Measurements from ENCODE around the gene ICOSLG.
"Not testable (repeated sequence)": the region's sequence is repeated elsewhere in the genome, so short reads cannot be mapped to it uniquely, and the experiment has no call there.

ICOSLG gene

DNA sequence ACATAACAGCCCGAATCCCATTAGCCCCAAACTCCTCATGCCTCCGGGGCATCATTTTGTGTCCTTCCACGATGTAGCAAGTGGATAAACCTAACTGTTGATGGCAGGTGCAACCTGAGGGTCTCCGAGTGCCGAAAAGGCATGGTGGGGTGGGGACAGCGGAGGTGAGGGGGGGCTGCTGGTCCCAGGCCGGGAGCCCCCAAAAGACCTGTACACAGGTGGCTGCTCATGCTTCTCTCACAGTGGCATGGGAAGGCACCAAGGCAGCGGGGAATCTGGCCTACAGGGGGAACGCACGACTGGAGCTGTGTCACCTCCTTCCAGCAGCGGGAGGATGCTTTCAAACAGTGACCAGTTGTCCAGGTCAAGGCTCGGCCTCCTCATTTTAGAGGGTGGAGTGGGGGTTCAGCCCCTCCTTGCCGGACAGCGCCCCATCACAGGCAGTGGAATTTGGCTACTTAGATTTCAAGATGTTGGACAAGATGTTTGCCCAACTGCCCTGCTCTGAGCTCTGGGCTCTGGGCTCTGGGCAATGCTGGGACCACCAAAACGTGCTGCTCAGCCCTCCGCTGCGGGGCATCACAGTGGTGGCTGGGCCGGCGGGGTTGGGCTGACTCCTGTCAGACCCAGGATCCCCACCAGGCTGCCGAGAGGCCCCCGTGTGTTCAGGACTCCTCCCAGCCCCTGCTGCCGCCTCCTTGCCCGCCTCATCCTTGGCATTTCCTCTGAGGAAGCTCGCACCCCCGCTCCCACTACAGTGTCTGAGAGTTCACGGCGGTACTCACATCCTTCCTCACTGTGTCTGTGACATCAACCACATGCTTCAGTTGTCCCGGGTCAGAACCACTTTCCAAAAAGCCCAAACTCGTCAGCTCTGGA lies 13.3 kb upstream of the ICOSLG start:
- Histone ChIP-seq H3K9ac (ENCODE audit: low read length) (no peak overlapping the region), H3K4me3 (ENCODE audit: low read length) (no peak overlapping the region), H3K36me3 (replicated peaks; ENCODE audit: low read depth, low read length) (no peaks in the 10 kb centered on the region), H2AFZ (ENCODE audit: low read depth, low read length) (no peak overlapping the region), H3K9me3 (ENCODE audit: insufficient read depth, low read length) (no peaks in the 10 kb centered on the region), H3K27ac (ENCODE audit: low read length) (no peak overlapping the region), H3K4me1 (ENCODE audit: low read length) (no peaks in the 10 kb centered on the region), H3K79me2 (ENCODE audit: low read length) (no peaks in the 10 kb centered on the region), H4K20me1 (ENCODE audit: insufficient read depth, low read length) (no peaks in the 10 kb centered on the region), H3K27me3 (ENCODE audit: low read depth, low read length) (no peaks in the 10 kb centered on the region), H3K4me2 (ENCODE audit: low read length) (no peak overlapping the region)
- no peak for TF ChIP-seq EZH2phosphoT487 (IDR thresholded peaks at IDR 0.05; ENCODE audit: low read depth)
- TF ChIP-seq, protein P1, sequence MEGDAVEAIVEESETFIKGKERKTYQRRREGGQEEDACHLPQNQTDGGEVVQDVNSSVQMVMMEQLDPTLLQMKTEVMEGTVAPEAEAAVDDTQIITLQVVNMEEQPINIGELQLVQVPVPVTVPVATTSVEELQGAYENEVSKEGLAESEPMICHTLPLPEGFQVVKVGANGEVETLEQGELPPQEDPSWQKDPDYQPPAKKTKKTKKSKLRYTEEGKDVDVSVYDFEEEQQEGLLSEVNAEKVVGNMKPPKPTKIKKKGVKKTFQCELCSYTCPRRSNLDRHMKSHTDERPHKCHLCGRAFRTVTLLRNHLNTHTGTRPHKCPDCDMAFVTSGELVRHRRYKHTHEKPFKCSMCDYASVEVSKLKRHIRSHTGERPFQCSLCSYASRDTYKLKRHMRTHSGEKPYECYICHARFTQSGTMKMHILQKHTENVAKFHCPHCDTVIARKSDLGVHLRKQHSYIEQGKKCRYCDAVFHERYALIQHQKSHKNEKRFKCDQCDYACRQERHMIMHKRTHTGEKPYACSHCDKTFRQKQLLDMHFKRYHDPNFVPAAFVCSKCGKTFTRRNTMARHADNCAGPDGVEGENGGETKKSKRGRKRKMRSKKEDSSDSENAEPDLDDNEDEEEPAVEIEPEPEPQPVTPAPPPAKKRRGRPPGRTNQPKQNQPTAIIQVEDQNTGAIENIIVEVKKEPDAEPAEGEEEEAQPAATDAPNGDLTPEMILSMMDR (IDR thresholded peaks at IDR 0.05; ENCODE audit: low read depth, low read length), result no peak

DNA sequence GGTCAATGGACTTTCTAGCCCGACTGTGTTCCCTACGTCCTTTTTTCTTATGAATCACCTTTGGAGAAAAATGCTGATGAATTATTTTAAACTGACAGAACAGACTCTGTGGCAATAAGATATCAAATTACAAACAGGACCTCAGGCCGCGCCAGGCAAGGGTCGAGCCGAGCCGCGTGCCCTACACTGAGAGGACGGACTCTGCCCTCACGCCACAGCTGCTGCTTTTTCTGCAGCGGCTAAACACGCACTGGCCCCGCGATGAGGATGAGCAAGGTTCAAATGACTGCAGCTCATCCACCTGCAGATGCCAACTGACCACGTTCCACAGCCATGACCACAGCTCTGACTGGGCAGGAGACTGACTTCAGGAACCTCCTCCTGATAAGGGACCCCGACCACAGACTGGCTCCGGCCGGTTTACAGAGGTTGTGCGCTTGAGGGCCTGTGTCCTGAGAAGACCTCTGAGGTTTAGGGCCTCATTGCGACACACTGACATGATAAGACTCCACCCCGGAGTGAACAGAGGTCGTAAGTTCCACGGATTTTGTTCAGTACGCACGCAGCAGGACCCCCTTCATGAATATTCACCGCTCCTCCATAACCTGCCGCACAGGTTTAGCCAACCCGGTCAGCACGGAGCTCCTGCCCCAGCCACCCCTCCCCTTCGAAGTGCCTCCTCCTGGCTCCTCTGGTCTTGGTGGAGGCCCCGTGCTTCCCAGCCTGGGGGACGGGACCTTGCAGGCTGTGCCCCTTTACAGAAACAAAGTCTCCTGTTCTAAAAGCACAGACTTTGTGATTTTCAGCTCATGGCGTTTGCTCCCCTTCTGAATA lies 8.7 kb upstream of the ICOSLG start:
- not testable (repeated sequence) for H4K20me1 ChIP-seq (ENCODE audit: insufficient read depth, low read length); H3K9ac ChIP-seq (ENCODE audit: low read length); H3K79me2 ChIP-seq (ENCODE audit: low read length); H3K27ac ChIP-seq (ENCODE audit: low read length); H3K4me1 ChIP-seq (ENCODE audit: low read length); H3K27me3 ChIP-seq (ENCODE audit: low read depth, low read length); H3K9me3 ChIP-seq (ENCODE audit: insufficient read depth, low read length); H3K4me2 ChIP-seq (ENCODE audit: low read length); H3K36me3 ChIP-seq (replicated peaks; ENCODE audit: low read depth, low read length); H2AFZ ChIP-seq (ENCODE audit: low read depth, low read length); H3K4me3 ChIP-seq (ENCODE audit: low read length)

DNA sequence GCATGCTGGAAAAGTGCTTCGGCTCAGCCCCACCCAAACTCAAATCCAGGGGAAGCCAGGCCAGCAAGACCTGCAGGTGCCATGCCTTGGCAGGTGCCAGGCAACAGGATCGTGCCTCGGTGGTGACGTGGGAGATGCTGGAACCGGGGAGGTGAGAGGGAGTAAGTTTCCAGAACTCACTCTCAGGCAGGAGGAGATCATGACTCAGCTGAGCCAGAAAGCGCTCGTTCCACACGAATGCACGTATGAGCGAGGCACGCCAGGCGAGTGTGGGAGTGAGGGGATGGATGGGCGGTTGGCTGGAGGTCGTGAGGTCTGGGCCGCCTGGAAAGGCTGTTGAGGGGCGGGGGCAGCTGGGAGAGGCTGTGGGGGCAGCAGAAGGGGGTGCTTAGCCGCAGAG lies 7.2 kb upstream of the ICOSLG start:
- not testable (repeated sequence) for H4K20me1 ChIP-seq (ENCODE audit: insufficient read depth, low read length); H3K9me3 ChIP-seq (ENCODE audit: insufficient read depth, low read length); H3K79me2 ChIP-seq (ENCODE audit: low read length); H3K9ac ChIP-seq (ENCODE audit: low read length); H2AFZ ChIP-seq (ENCODE audit: low read depth, low read length); H3K36me3 ChIP-seq (replicated peaks; ENCODE audit: low read depth, low read length); H3K27me3 ChIP-seq (ENCODE audit: low read depth, low read length); H3K4me3 ChIP-seq (ENCODE audit: low read length); H3K27ac ChIP-seq (ENCODE audit: low read length); H3K4me1 ChIP-seq (ENCODE audit: low read length); H3K4me2 ChIP-seq (ENCODE audit: low read length)

DNA sequence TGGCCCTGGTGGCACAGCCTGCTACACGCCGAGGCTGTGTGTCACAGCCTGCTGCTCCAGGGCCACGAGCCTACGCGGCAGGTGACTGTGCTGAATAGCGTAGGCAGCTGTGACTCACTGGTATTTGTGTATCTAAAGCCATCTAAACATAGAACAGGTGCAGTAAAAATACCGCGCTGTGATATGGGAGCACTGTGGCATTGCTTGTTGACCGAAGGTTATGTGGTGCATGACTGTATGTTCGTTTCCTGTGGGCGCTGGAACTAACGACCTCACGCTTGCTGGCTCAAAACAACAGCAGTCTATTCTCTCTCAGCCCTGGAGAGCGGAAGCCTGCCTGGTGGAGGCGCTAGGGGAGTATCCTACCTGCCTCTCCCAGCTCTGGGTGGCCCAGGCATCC lies 3.2 kb upstream of the ICOSLG start:
- not testable (repeated sequence) for H3K79me2 ChIP-seq (ENCODE audit: low read length); H3K4me1 ChIP-seq (ENCODE audit: low read length)

DNA sequence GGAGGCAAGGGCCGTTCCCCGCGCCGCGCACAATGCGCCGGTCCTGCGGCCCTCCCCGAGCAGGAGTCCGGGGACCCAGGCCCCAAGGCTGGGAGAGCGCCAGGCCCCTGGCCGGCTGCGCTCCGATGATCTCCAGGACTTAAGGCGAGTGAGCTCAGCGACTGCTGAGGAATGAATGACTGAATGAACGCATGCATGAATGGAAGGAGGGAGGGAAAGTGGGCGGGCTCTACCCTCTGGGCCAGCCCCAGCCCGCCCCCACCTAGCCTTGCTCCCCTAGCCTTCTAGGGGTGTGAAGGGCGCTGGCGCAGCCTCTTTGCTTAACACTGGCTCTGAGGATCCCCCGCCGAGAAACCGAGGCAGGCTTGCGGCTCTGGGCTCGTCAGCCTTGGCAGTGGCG lies 538 bp upstream of the ICOSLG start:
- H3K4me3 ChIP-seq (ENCODE audit: low read length); H2AFZ ChIP-seq (ENCODE audit: low read depth, low read length); H4K20me1 ChIP-seq (ENCODE audit: insufficient read depth, low read length); H3K36me3 ChIP-seq (replicated peaks; ENCODE audit: low read depth, low read length); H3K9ac ChIP-seq (ENCODE audit: low read length); H3K27me3 ChIP-seq (ENCODE audit: low read depth, low read length); H3K27ac ChIP-seq (ENCODE audit: low read length); H3K4me2 ChIP-seq (ENCODE audit: low read length); H3K4me1 ChIP-seq (ENCODE audit: low read length); H3K79me2 ChIP-seq (ENCODE audit: low read length); H3K9me3 ChIP-seq (ENCODE audit: insufficient read depth, low read length): not testable (repeated sequence)

More for the DNA sequence above, 3.2 kb upstream of the ICOSLG start:
- H3K4me2 ChIP-seq (ENCODE audit: low read length); H3K27me3 ChIP-seq (ENCODE audit: low read depth, low read length); H3K36me3 ChIP-seq (replicated peaks; ENCODE audit: low read depth, low read length); H3K27ac ChIP-seq (ENCODE audit: low read length); H4K20me1 ChIP-seq (ENCODE audit: insufficient read depth, low read length); H3K9me3 ChIP-seq (ENCODE audit: insufficient read depth, low read length); H2AFZ ChIP-seq (ENCODE audit: low read depth, low read length); H3K9ac ChIP-seq (ENCODE audit: low read length); H3K4me3 ChIP-seq (ENCODE audit: low read length): not testable (repeated sequence)

DNA sequence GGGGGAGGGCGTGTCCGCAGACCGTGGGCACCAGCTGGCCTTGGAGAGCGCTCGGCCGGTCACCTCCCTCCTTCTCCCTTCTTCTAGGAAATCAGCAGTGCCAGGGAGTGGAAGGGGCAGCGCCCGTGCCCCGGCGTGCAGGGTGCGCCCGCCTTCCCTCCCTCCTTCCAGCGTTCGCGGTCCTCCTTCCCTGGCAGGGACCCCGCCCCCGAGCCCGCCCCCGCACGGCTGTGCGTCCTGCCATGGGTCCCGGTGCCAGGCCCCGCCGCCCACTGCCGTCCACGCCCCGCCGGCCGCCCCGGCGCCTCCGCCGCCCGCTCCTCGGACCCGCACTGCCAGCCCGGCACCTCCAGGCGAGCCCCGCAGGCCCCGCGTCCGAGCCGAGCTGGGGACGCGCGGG lies 390 bp downstream of the ICOSLG start:
- H3K79me2 ChIP-seq (ENCODE audit: low read length); H3K36me3 ChIP-seq (replicated peaks; ENCODE audit: low read depth, low read length); H3K9me3 ChIP-seq (ENCODE audit: insufficient read depth, low read length); H4K20me1 ChIP-seq (ENCODE audit: insufficient read depth, low read length); H3K4me3 ChIP-seq (ENCODE audit: low read length); H3K27me3 ChIP-seq (ENCODE audit: low read depth, low read length); H2AFZ ChIP-seq (ENCODE audit: low read depth, low read length); H3K9ac ChIP-seq (ENCODE audit: low read length); H3K27ac ChIP-seq (ENCODE audit: low read length); H3K4me1 ChIP-seq (ENCODE audit: low read length); H3K4me2 ChIP-seq (ENCODE audit: low read length): not testable (repeated sequence)

DNA sequence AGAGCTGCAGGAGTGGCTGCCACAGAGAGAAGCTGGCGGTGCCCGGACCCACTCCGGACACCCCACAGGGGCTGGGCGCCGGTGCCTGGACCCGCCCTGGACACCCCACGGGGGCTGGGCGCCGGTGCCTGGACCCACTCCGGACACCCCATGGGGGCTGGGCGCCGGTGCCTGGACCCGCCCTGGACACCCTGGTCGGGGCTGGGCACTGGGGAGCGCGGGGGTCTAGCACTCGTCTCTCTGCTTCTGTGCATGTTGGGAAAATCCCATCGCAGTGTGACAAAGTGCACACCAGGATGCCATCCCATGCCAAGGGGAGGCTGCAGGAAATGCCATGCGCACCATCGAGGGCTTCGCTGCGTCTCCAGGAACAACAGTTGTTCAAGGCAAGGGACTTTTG lies 11.2 kb downstream of the ICOSLG start:
- not testable (repeated sequence) for H3K4me1 ChIP-seq (ENCODE audit: low read length); H3K36me3 ChIP-seq (replicated peaks; ENCODE audit: low read depth, low read length); H3K9me3 ChIP-seq (ENCODE audit: insufficient read depth, low read length); H4K20me1 ChIP-seq (ENCODE audit: insufficient read depth, low read length); H3K4me3 ChIP-seq (ENCODE audit: low read length); H3K4me2 ChIP-seq (ENCODE audit: low read length); H3K79me2 ChIP-seq (ENCODE audit: low read length); H3K27me3 ChIP-seq (ENCODE audit: low read depth, low read length); H3K9ac ChIP-seq (ENCODE audit: low read length); H3K27ac ChIP-seq (ENCODE audit: low read length); H2AFZ ChIP-seq (ENCODE audit: low read depth, low read length)

DNA sequence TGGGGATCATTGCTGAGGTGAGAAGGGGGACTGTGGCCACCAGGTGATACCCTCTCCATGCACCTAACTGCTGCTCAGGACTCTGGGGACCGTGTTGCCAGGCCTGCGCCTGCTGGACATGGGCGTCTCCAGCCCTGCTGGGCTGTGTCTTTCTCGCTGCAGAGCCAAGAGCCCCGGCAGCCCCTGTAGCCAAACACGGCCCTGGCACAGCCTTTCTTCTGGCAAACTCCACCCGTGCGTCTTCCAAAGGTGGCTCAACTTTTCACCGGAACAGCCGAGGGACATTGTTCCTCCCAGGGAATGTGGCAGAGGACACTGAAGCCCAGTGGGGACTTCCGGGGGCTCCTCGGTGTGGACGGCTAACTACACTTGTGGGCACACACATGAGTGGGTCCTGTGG lies 12.6 kb downstream of the ICOSLG start:
- H3K27ac ChIP-seq (ENCODE audit: low read length); H3K4me1 ChIP-seq (ENCODE audit: low read length): not testable (repeated sequence)

More for the DNA sequence above, 12.6 kb downstream of the ICOSLG start:
- not testable (repeated sequence) for H3K9me3 ChIP-seq (ENCODE audit: insufficient read depth, low read length); H2AFZ ChIP-seq (ENCODE audit: low read depth, low read length); H3K36me3 ChIP-seq (replicated peaks; ENCODE audit: low read depth, low read length); H4K20me1 ChIP-seq (ENCODE audit: insufficient read depth, low read length); H3K4me3 ChIP-seq (ENCODE audit: low read length); H3K4me2 ChIP-seq (ENCODE audit: low read length); H3K79me2 ChIP-seq (ENCODE audit: low read length); H3K9ac ChIP-seq (ENCODE audit: low read length); H3K27me3 ChIP-seq (ENCODE audit: low read depth, low read length)

Data from OCI-LY3 (cell line).